MM.1S (cell line): Measurements from ENCODE around the gene ERCC3.

Source experiments
- DNase-seq: peaks from one replicate; pipeline ENCODE4 v3.0.0-alpha.2; 2015
- H2AFZ ChIP-seq: fragments of 300-600 bp; sonication (generic); 2 replicates; pipeline ENCODE4 v1.6.0; 2016; ENCODE audit warnings: antibody characterized with exemption, low read length
- H3F3A ChIP-seq: fragments of 300-600 bp; sonication (generic); 2 replicates; pipeline ENCODE4 v1.6.1; 2016; ENCODE audit warnings: mild to moderate bottlenecking, antibody characterized with exemption, low read length, moderate library complexity, mixed read lengths; ENCODE audit not compliant: insufficient read depth
- H3K27ac ChIP-seq: fragments of 300-600 bp; sonication (generic); 2 replicates; pipeline ENCODE4 v1.5.1; 2016; ENCODE audit warnings: mild to moderate bottlenecking, low read length
- H3K27me3 ChIP-seq: fragments of 300-600 bp; sonication (generic); replicated peaks from 2 replicates; pipeline ENCODE4 v1.6.0; 2016; ENCODE audit warnings: low read length; ENCODE audit not compliant: insufficient read depth
- H3K36me3 ChIP-seq: fragments of 300-600 bp; sonication (generic); replicated peaks from 2 replicates; pipeline ENCODE4 v1.6.1; 2016; ENCODE audit warnings: mild to moderate bottlenecking, low read length, mixed read lengths; ENCODE audit not compliant: insufficient read depth
- H3K4me1 ChIP-seq: fragments of 300-600 bp; sonication (generic); 2 replicates; pipeline ENCODE4 v1.6.1; 2016; ENCODE audit warnings: low read length, mixed read lengths
- H3K4me2 ChIP-seq: fragments of 300-600 bp; sonication (generic); 2 replicates; pipeline ENCODE4 v1.6.0; 2016; ENCODE audit warnings: low read depth, low read length
- H3K4me3 ChIP-seq: fragments of 300-600 bp; sonication (generic); 2 replicates; pipeline ENCODE4 v1.5.1; 2016; ENCODE audit warnings: low read length, mixed read lengths
- H3K79me2 ChIP-seq: fragments of 300-600 bp; sonication (generic); 2 replicates; pipeline ENCODE4 v1.6.1; 2016; ENCODE audit warnings: mixed run types, low read length, mixed read lengths
- H3K9ac ChIP-seq: fragments of 300-600 bp; sonication (generic); 2 replicates; pipeline ENCODE4 v1.6.1; 2016; ENCODE audit warnings: low read length, mixed read lengths
- H3K9me2 ChIP-seq: fragments of 300-600 bp; sonication (generic); replicated peaks from 2 replicates; pipeline ENCODE4 v1.6.1; 2016; ENCODE audit warnings: mild to moderate bottlenecking, low read length, mixed read lengths; ENCODE audit not compliant: insufficient read depth
- H3K9me3 ChIP-seq: fragments of 300-600 bp; sonication (generic); replicated peaks from 2 replicates; pipeline ENCODE4 v1.6.1; 2016; ENCODE audit warnings: mild to moderate bottlenecking, low read length, mixed read lengths; ENCODE audit not compliant: insufficient read depth
- H4K20me1 ChIP-seq: fragments of 300-600 bp; sonication (generic); 2 replicates; pipeline ENCODE4 v1.6.1; 2016; ENCODE audit warnings: mild to moderate bottlenecking, low read length, moderate library complexity, mixed read lengths; ENCODE audit not compliant: insufficient read depth
- CTCF ChIP-seq: fragments of 300-600 bp; sonication (generic); IDR thresholded peaks from 2 replicates; pipeline ENCODE4 v1.5.1; 2016; ENCODE audit warnings: antibody characterized with exemption, low read length, mixed read lengths
- EZH2 ChIP-seq: fragments of 300-600 bp; sonication (generic); optimal IDR thresholded peaks from 2 replicates; pipeline ENCODE3; 2017; ENCODE audit warnings: low read depth, mild to moderate bottlenecking, antibody characterized with exemption, low read length, mixed read lengths
- EZH2phosphoT487 ChIP-seq: fragments of 300-600 bp; sonication (generic); IDR thresholded peaks from 2 replicates; pipeline ENCODE4 v1.6.1; 2018; ENCODE audit warnings: antibody characterized with exemption, low read length

ERCC3 gene

DNA sequence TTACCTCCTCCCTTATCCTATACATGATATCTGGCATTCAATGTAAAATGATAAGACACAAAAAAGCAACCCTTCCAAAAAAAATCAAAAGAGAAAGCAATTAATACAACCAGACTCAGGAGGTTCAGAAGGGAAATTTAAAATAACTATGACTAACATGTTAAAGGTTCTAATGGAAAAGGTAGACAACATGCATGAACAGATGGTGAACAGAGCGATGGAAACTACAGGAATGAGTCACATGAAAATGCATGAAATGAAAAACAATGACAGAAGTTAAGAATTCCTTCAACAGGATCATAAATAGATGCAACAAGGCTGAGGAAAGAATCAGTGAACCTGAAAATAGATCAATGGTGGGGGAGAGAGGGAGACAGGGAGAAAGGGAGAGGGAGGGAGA, 26.1 kb upstream of the ERCC3 start:
- Histone ChIP-seq H3F3A (no peaks in the 10 kb centered on the region), H3K4me3 (no peak overlapping the region), H3K9ac (no peak overlapping the region), H3K27ac (no peak overlapping the region), H3K9me2 (no peaks in the 10 kb centered on the region), H2AFZ (no peak overlapping the region), H3K9me3 (no peaks in the 10 kb centered on the region), H3K27me3 (no peaks in the 10 kb centered on the region), H3K79me2 (no peaks in the 10 kb centered on the region), H4K20me1 (no peaks in the 10 kb centered on the region), H3K4me2 (no peak overlapping the region), H3K36me3 (no peaks in the 10 kb centered on the region; the same call in 1 of the 2 replicates), H3K4me1 (no peaks in the 10 kb centered on the region)
- TF ChIP-seq EZH2 (no peak), EZH2phosphoT487 (no peak), CTCF (no peak)
- no peak for DNase-seq

DNA sequence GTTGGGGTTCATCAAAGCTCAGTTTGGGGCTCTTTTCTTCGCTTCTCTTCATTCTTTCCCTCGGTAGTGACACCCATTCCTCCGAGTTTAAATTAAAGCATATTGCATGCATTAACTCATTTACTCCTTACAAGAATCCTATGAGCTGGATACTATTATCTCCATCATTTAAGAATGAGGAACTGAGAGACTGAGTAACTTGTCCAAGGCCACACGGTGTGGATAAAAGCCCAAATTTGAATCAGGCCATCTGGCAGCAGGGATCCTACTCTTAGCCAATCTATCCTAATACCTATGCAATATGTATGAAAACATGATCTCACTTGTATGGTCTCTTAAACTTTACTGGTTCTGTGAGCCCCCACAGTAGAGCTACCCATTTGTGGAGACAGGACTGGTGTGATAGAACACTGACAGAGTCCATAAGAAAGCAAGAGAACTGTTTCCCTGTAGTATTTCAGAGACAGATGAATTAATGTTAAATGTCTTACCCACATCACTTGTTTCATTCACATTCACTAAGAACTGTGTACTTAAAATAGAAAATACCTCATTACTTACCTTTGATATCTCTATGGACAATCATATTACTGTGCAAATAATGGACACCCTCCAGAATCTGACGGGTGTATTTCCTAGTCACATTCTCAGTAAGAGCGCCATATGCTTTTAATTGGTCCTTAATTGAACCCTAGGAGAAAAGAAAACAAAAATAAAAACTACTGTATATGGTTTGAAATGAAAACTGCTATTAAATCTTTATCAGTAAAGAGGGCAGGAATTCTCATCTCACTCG, 20.4 kb upstream of the ERCC3 start:
- H3K36me3 ChIP-seq: peaks cover 4% of the 10 kb centered on the region; the same call in 1 of the 2 replicates
- H3K4me3 ChIP-seq: no peak overlapping the region
- TF ChIP-seq EZH2phosphoT487: no peak
- no peak for TF ChIP-seq CTCF
- no peak for TF ChIP-seq EZH2
- no peak overlapping the region for H3K9ac ChIP-seq
- no peak overlapping the region for H3K27ac ChIP-seq
- no peak for DNase-seq
- H3K9me3 ChIP-seq: no peaks in the 10 kb centered on the region
- no peaks in the 10 kb centered on the region for H3K9me2 ChIP-seq
- H3K79me2 ChIP-seq: no peaks in the 10 kb centered on the region
- H3K4me1 ChIP-seq: peaks cover 8% of the 10 kb centered on the region
- H2AFZ ChIP-seq: no peak overlapping the region
- H3F3A ChIP-seq: 0 out of 2 replicates have a peak, but pooled peaks cover 4% of the 10 kb centered on the region
- no peak overlapping the region for H3K4me2 ChIP-seq
- no peaks in the 10 kb centered on the region for H4K20me1 ChIP-seq
- H3K27me3 ChIP-seq: no peaks in the 10 kb centered on the region

DNA sequence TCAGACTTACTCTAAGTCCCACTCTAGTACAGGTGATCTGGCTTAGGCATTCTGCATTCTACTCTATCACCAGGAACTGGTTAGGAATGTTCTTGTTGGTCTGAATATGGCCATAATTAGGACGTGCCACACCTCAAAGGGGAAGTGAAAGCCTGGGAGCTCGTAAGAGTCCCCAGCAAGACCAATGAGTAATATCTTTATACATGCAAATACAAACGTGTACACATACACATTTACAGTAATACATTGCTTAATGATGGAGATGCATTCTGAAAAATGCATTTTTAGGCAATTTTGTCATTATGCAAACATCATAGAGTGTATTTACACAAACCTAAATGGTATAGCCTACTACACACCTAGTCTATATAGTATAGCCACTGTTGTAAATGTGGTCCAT, 19.5 kb upstream of the ERCC3 start:
- peaks cover 4% of the 10 kb centered on the region; the same call in 1 of the 2 replicates for H3K36me3 ChIP-seq
- H3K4me2 ChIP-seq: no peak overlapping the region
- H3K27ac ChIP-seq: no peak overlapping the region; the same call in 1 of the 2 replicates
- no peaks in the 10 kb centered on the region for H3K79me2 ChIP-seq
- peaks cover 8% of the 10 kb centered on the region for H3K4me1 ChIP-seq
- no peak overlapping the region for H3K4me3 ChIP-seq
- H4K20me1 ChIP-seq: no peaks in the 10 kb centered on the region
- 0 out of 2 replicates have a peak, but pooled peaks cover 4% of the 10 kb centered on the region for H3F3A ChIP-seq
- H3K9me2 ChIP-seq: no peaks in the 10 kb centered on the region
- no peaks in the 10 kb centered on the region for H3K27me3 ChIP-seq
- TF ChIP-seq EZH2phosphoT487 (no peak), EZH2 (no peak)
- no peak overlapping the region for H2AFZ ChIP-seq
- DNase-seq: no peak
- H3K9ac ChIP-seq: no peak overlapping the region
- no peaks in the 10 kb centered on the region for H3K9me3 ChIP-seq

- no peaks in the 10 kb centered on the region for H3K27me3 ChIP-seq
- H3F3A ChIP-seq: 0 out of 2 replicates have a peak, but pooled peaks cover 4% of the 10 kb centered on the region
- H3K36me3 ChIP-seq: peaks cover 4% of the 10 kb centered on the region; the same call in 1 of the 2 replicates
- no peaks in the 10 kb centered on the region for H3K9me2 ChIP-seq
- no peaks in the 10 kb centered on the region for H3K9me3 ChIP-seq
- DNase-seq: no peak
- no peak overlapping the region for H2AFZ ChIP-seq
- no peak overlapping the region for H3K9ac ChIP-seq
- H3K4me2 ChIP-seq: no peak overlapping the region
- H3K79me2 ChIP-seq: no peaks in the 10 kb centered on the region
- H3K4me1 ChIP-seq: peaks cover 8% of the 10 kb centered on the region
- no peak for TF ChIP-seq EZH2phosphoT487
- no peak for TF ChIP-seq EZH2
- TF ChIP-seq CTCF: no peak
- no peak overlapping the region for H3K4me3 ChIP-seq
- H3K27ac ChIP-seq: no peak overlapping the region
- H4K20me1 ChIP-seq: no peaks in the 10 kb centered on the region
These were observed 17.0 kb upstream of the ERCC3 start for GRCh38 chr2:127310980-127311379.
